GM21723 (cell line): ENCODE data around the gene SPATA16.
A peak's percentile ranks its signal among the peaks of the same experiment; 100 is the strongest.
"Not testable (repeated sequence)": the region's sequence is repeated elsewhere in the genome, so short reads cannot be mapped to it uniquely, and the experiment has no call there.

ENCODE experiments used
- ATAC-seq: cut with Tn5 transposase; IDR thresholded peaks from one replicate; pipeline ENCODE4 v1.9.1; 2021; ENCODE audit warnings: mild to moderate bottlenecking, moderate library complexity; ENCODE audit not compliant: unreplicated experiment

SPATA16 gene

DNA sequence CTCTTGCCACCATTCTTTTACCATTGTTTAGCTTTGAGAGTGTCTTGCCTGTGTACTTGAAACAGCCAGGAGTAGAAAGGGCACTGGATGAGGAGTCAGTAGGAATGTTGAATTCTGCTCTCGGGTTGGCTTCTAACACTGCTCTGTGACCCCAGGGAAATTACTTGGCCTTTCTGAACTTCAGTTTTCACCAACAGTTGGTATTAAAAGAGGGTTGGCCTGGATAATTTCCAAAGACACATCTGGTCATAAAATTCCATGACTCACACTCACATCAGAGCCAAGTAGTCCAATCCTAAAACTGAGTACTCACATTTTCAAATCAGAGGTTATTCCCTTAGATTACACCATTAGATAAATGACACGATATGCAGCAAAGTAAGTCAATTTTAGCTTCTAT lies 248.9 kb downstream of the SPATA16 start:
- ATAC-seq, result no peak

- no peak for ATAC-seq
Measured at GRCh38 chr3:172885704-172886103, 255.3 kb downstream of the SPATA16 start.

DNA sequence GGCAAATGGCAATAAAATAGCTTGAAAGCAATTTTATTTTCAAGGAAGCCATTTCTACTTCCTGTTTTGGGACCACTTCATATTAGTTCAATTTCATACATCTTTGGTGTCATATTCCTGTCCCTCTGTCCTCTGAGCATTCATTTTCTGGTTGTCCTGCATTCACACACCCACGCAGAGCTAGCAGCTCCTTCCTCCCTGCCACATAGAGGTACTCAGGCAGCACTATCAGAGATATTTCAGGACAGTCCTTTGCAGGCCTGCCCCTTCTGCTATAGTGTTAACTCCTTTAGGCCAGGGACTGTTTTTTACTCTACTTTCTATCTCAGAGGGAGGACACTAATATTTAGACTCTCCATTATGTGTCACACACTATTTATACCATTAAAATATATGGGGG lies 258.5 kb downstream of the SPATA16 start:
- no peak for ATAC-seq

DNA sequence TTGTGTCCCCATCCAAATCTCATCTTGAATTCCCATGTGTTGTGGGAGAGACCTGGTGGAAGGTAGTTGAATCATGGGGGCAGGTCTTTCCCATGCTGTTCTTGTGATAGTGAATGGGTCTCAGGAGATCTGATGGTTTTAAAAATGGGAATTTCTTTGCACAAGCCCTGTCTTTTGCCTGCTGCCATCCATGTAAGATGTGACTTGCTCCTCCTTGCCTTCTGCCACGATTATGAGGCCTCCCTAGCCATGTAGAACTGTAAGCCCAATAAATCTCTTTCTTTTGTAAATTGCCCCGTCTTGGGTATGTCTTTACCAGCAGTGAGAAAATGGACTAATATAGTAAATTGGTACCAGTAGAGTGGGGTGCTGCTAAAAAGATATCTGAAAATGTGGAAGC lies 261.7 kb downstream of the SPATA16 start:
- ATAC-seq, result not testable (repeated sequence)

GRCh38 chr3:172877011-172877410 lies 264.0 kb downstream of the SPATA16 start:
- ATAC-seq, result no peak

DNA sequence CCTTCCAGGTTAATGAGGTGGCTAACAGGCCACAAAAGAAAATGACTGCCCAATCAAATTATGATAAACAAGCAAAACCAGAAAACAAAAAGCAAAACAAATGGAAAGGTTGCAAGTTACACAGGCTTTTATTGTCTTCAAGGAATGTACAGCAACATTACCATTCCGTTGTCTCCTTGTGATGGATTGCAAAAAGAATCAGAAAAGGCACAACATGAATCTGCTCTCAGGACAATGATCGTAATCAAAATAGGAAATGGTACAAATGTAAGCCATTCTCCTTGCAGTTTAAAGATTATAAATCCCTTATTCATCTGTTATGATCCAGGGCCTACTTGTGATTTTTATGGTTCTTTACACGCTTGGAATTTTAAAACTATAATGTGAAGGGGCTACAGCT lies 264.7 kb downstream of the SPATA16 start:
- ATAC-seq, result no peak

- no peak for ATAC-seq
Measured at GRCh38 chr3:172875039-172875438, 266.0 kb downstream of the SPATA16 start.

GRCh38 chr3:172869784-172870518 lies 271.1 kb downstream of the SPATA16 start:
- ATAC-seq, result no peak

- ATAC-seq, result no peak
Measured at GRCh38 chr3:172869368-172869771, 271.7 kb downstream of the SPATA16 start.

DNA sequence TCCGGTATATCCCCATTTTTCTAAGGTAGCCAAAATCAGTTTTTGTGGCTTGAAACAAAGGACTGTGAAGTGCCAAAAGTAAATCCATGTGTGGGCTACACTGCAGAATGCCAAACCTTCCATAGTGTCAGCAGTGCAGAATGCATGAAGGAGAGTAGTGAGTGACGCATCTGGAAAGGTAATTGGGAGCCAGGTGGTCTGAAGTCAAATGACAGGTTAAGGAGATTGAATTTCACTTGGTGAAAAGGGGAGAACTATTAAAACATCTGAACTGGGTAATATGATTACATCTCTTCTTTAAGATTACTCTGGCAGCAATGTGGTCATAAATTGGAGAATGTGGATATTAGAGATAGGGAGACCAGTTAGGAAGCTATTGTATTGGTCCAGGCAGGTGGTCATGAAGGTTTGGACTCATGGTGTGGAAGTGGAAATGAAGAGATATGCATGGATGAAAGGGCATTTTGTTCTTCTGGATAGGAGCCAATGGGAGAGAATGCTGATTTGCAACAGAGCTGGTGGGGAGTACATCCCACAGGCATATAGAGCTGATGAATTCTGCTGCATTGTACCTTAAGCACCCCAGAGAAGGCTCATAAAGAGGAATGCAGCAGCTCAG lies 272.3 kb downstream of the SPATA16 start:
- ATAC-seq, result no peak

- not testable (repeated sequence) for ATAC-seq
Measured at GRCh38 chr3:172866726-172867350, 274.2 kb downstream of the SPATA16 start.

- no peak for ATAC-seq
Measured at GRCh38 chr3:172859041-172859440, 282.0 kb downstream of the SPATA16 start.

DNA sequence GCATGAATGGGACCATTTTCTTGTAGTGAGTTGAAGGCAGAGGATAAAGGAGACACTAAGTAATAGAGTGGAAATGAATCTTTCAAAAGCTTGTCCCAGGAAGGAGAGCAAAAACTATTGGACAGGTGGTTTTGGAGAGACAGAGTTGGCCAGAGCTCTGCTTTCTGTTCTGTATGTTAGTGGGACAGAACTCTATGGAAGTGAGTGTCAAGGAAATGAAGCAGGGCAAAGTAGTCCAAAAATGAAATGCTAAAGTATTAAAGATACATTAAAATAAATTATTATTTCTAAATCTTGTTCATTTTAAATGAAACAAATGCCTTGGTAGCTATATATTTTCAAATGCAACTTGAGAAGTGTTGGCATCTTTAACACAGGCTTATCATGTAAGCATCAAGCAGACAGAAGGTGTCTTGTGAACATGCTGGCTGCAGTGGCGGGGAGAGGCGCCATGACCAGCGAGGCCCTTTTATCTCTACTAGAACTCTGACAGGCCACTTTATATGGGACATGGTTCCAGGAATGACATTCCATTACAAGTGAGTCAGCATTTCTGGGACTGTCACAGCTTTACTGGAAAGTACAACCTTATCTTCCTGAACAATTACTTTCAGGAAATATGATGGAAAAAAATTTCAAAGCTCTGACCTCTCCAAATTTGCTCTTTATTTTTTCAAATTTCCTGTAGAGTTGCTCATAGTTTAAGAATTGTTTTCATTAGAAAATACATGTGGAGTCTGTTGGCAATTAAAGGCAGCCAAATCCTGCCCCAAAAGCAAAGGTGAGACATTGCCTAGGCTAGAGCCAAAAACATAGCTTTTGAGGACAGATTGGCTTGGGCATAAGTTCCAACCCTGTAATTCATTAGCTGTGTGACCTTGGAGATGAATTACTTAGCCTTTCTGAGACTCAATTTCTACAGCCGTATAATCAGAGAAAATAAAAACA lies 284.0 kb downstream of the SPATA16 start:
- ATAC-seq, result no peak

- no peak for ATAC-seq
Measured at GRCh38 chr3:172855037-172855436, 286.0 kb downstream of the SPATA16 start.

GRCh38 chr3:172853921-172854666 lies 286.9 kb downstream of the SPATA16 start:
- ATAC-seq, result no peak

DNA sequence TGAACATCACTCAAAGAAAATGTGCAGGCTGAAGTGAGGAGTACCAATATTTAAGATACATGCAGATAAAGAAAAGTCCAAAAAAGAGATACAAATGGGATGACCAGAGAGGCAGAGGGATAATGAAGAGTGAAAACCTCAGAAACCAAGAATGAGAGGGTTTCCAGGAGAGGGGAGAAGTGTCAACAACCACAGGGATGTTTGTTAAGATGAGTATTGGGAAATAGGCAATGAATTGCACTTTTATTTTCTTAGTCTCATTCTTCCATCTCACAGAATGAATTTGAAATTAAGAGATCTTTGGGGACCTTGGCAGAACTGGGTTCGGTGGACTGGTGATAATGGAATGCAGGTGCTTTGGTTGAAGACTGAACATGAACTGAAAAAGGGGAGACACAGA lies 288.0 kb downstream of the SPATA16 start:
- no peak for ATAC-seq

GRCh38 chr3:172848910-172849309 lies 292.1 kb downstream of the SPATA16 start:
- ATAC-seq, result no peak

DNA sequence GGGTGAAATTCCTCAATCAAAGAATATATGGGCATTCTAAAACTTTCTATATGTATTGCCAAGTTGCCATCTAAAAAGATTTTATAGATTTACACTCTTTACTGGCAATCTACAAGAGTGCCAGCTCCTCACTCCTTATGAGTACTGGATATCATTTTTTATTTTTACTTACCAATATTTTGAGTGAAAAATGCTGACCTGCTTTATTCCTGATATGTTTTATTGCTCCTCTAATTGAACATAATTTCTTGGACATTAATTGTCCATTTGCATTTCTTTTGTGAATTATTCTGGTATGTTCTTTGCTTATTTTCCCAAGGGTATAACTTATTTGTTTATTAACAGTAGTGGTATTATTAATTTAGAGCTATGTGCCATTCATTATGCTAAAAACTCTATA lies 293.7 kb downstream of the SPATA16 start:
- no peak for ATAC-seq

GRCh38 chr3:172846706-172847105 lies 294.3 kb downstream of the SPATA16 start:
- no peak for ATAC-seq

DNA sequence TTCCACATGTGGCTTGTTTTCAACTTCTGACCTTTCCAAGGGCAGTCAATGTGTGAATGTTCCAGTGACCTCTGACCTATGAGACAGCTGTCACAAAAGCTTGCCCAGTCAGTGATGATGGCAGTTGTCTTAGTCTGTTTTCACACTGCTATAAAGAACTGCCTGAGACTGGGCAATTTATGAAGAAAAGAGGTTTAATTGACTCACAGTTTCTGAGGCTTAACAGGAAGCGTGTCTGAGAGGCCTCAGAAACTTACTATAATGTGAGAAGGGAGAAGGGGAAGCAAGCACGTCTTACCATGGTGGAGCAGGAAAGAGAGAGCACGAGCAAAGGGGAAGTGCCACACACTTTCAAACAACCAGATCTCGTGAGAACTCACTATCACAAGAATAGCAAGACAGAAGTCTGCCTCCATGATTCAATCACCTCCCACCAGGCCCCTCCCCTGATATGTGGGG lies 294.9 kb downstream of the SPATA16 start:
- ATAC-seq, result peak; percentile 71
